ENCODE results near the gene IPO5.

The IPO5 gene

GRCh38 chr13:98039261-98039660 is 85.8 kb downstream of the IPO5 start:
- TF ChIP-seq CTCF (IDR thresholded peaks at IDR 0.05) = no peak

- TF ChIP-seq CTCF (IDR thresholded peaks at IDR 0.05) = no peak
Measured at GRCh38 chr13:98039964-98040363, 86.5 kb downstream of the IPO5 start.

GRCh38 chr13:98041081-98041820 is 87.8 kb downstream of the IPO5 start:
- TF ChIP-seq CTCF (IDR thresholded peaks at IDR 0.05) = no peak

- TF ChIP-seq CTCF (IDR thresholded peaks at IDR 0.05) = no peak
Measured at GRCh38 chr13:98044301-98044700, 90.8 kb downstream of the IPO5 start.

GRCh38 chr13:98048265-98048664 is 94.8 kb downstream of the IPO5 start:
- TF ChIP-seq CTCF (IDR thresholded peaks at IDR 0.05) = no peak

- TF ChIP-seq CTCF (IDR thresholded peaks at IDR 0.05) = no peak
Measured at GRCh38 chr13:98050041-98050466, 96.6 kb downstream of the IPO5 start.

GRCh38 chr13:98052412-98052811 is 98.9 kb downstream of the IPO5 start:
- no peak for TF ChIP-seq CTCF (IDR thresholded peaks at IDR 0.05)

GRCh38 chr13:98054301-98054700 is 100.8 kb downstream of the IPO5 start:
- no peak for TF ChIP-seq CTCF (IDR thresholded peaks at IDR 0.05)
